Fibroblast of gingiva (primary cell): ENCODE results near the gene PHF3.
A peak's percentile ranks its signal among the peaks of the same experiment; 100 is the strongest.
"Not testable (repeated sequence)": the region's sequence is repeated elsewhere in the genome, so short reads cannot be mapped to it uniquely, and the experiment has no call there.

Experiments used
- DNase-seq: peaks from one replicate; pipeline ENCODE4 v3.0.0-alpha.2; 2011; ENCODE audit warnings: low read depth

The PHF3 gene

DNA sequence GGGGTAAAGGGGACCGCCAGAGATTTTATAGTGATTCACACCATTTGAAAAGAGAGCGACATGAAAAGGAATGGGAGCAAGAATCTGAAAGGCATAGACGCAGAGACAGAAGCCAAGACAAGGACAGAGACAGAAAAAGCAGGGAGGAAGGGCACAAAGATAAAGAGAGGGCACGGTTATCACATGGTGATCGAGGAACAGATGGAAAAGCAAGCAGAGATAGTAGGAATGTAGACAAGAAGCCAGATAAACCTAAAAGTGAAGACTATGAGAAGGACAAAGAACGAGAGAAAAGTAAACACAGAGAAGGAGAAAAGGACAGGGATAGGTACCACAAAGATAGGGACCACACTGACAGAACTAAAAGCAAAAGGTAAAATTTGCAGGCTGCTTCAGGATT lies 77.7 kb downstream of the PHF3 start:
- DNase-seq, result no peak

- DNase-seq, result no peak
These were observed 78.5 kb downstream of the PHF3 start for GRCh38 chr6:63714091-63714490.

GRCh38 chr6:63716169-63716568 lies 80.6 kb downstream of the PHF3 start:
- DNase-seq, result no peak

- DNase-seq, result no peak
These were observed 85.6 kb downstream of the PHF3 start for GRCh38 chr6:63721181-63721580.

DNA sequence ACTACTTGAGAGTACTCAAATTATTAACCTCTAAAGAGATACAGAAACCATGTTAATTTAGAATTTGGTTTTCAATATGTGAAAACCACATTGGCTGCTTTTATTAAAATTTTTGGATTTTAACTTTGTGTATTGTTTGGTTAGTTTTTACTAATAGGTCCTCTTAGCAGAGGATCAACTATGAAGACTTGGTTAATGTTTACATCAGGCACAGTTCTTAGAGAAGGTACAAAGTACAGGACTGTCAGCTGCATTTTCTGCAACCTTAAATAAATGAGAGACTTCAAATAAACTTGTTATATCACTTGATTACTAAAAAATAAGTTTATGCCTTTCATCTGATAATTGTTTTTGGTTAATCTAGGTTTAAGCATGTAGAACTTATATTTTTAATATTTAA lies 89.1 kb downstream of the PHF3 start:
- no peak for DNase-seq

DNA sequence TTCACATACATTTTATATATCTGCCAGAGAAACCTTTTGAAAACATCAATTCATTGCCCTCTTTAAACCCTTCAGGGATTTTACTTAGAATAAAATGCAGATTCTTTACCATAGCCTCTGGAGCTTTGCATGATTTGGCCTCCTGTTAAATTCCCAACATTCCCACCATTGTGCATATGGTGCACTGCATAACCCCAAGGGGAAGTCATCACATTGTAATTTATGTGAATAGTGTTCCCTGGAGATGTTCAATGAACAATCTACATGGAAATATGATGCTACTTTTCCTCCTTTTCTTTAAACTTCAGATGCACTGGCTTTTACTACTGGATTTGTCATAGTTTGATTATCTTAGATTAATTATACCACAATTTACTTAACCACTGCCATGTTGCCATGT lies 94.7 kb downstream of the PHF3 start:
- no peak for DNase-seq

DNA sequence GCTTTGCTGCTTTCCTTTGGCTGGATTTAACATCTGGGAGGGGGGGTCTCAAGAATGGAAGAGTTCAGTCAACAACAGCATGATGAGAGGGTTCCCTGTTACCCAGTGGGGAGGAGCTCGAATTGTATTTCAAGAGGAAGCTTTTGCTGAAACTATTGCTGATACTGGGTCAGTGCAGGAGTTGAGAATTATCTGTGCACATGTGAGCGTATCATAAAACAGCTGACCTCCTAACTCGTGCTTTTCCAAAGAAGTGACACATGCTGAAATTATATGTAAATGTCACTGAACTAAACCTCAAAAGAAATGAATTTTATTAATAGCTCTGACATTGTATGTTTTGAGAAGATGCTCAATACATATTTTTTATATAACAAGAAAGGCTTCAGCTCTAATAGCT lies 96.3 kb downstream of the PHF3 start:
- DNase-seq, result no peak

DNA sequence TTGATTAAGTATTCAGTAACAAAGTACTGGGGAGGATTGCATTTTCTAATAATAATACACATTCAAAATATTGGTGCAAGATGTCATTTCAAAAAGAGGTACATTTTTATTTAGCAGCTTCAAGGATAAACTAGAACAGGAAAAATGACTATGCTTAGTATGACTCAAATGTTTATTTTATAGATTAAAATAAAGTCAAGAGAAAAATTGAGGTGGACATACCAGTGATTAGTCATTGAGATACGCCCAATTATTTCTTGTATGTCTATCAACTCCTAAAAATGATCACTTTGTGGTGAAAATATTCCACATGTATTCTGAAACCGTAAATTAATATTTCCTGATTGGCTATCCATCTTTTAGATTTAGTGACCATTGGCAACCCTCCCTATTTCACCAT lies 96.7 kb downstream of the PHF3 start:
- no peak for DNase-seq

GRCh38 chr6:63734923-63735322 lies 99.3 kb downstream of the PHF3 start:
- no peak for DNase-seq

- not testable (repeated sequence) for DNase-seq
These were observed 102.6 kb downstream of the PHF3 start for GRCh38 chr6:63738190-63738589.

DNA sequence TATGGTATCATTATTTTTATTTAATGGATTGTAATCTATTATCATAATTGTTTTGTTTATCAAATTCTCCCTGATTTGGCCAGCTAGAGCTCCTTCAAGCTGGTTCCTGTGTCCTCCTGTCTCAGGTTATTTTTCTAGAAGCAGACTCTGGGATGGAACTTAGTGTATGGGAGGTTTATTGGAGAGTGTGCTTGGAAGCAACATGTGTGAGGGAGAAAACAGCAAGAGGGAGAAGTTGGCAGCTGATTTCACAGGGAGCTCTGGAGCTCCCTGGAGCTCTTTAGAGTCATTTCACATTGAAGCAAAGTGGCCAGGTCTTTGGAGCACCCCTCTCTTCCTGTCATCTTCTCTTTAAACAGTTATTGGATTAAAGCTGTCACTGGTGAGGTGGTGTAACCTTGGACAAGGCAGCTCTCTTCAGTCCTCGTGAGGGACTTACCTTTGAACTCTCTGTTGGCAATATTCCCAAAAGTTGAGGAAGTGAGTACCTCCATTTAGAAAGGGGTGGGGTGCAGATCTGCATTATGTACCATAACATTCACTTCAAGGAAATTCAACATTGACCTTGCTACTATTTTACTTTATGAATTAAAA lies 103.6 kb downstream of the PHF3 start:
- DNase-seq, result no peak

DNA sequence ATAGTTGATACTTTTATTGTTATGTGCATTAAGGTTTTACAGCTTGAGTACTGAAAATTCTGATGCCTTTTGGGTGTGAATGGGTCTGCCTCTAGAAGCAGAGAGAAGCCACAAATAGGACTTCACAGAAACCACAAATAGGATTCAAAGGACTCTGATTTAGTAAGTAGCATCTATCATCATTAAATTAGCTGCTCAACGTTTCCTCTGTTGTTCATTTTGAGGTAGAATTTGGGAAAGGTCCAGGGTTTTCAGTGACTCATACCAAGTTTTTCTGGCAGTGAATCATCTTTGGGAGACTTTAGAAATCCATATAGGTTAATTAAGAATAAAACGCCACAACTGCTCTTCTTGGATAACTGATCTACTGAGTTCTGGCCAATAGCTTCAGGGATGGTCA lies 105.1 kb downstream of the PHF3 start:
- DNase-seq, result peak; percentile 48

DNA sequence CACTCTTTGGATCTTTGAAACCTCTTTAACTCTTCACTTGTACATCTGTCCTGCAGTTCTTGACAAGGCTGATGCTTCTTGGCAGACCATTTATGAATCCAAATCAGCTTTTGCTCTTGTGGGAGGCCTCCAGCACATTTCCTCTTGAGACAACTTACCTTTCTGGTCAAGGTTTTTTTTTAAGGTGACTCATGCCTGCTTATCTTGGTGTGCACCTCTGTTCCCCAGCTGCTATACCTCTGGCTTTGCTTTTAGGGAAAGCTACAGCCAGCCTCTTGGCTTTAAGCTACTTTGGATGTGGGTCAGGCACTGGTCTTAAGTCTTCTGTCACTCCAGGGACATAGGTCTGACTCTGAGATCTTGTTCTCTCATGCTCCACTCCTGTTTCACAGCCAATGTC lies 106.5 kb downstream of the PHF3 start:
- no peak for DNase-seq

DNA sequence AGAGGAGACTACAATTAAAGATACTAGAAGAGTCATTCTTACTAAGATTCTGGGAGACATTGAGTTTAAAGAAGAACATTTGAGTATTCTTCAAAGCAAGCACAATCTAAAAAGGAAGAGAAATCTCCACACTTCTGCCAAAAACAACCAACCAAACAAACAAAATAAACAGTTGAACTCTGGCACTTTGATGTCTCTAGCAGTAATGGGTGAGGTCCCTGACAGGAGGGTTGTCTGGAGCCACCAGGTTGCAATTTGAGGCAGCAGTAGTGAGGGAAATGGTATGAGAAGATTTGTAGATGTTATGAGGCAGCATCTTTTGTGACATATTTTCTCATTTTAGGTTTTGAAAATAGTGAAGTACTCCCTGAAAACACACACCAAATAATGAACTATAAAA lies 108.1 kb downstream of the PHF3 start:
- DNase-seq, result no peak

DNA sequence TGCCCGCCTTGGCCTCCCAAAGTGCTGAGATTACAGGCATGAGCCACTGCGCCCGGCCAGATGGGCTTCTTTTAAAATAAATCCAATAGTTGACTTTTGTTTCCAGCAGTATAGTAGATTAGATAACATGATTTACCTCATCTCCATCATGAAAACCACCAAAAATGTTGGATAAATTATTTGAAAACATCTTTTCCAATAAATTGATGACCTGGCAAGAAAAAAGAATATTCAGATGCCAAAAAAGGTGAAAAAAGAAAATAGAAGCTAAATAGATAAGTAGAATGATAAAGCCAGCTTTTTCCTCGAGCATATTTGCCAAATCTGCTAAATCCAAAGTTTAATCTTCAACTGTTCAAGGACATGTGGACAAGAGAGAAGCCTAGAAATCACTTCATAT lies 109.2 kb downstream of the PHF3 start:
- DNase-seq, result no peak

DNA sequence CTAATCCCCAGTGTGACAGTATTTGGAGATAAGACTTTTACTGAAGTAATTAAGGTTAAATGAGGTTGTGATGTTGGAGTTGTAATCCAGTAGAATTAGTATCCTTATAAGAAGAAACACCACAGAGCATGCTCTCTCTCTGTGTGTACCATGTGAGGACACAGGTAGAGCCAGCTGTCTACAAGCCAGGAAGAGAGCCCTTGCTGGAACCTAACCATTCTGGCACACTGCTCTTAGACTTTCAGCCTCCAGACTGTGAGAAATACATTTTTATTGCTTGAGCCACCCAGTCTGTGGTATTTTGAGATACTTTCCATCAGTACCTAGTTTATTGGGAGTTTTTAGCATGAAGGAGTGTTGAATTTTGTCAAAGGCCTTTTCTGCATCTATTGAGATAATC lies 110.2 kb downstream of the PHF3 start:
- no peak for DNase-seq

DNA sequence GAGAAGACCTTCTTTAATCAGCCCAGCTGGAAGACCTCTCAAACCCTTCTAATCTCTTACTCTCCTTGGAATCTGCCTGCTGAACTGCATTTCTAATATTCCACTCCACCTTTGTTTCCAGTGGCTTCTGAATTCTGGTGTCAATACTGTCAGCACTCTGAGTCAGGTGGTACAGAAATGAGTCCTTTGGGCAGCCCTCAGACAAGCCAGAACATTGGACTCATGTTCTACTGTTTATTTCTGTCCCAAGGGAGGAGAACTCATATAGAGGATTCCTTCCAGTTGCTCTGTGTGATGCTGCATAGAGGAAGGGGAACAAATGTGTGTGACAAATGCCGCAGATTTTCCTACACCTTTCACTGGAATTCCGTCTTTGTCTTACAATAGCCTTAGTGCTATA lies 114.8 kb downstream of the PHF3 start:
- no peak for DNase-seq

- not testable (repeated sequence) for DNase-seq
These were observed 121.7 kb downstream of the PHF3 start for GRCh38 chr6:63757275-63757674.

GRCh38 chr6:63757826-63758225 lies 122.2 kb downstream of the PHF3 start:
- no peak for DNase-seq

DNA sequence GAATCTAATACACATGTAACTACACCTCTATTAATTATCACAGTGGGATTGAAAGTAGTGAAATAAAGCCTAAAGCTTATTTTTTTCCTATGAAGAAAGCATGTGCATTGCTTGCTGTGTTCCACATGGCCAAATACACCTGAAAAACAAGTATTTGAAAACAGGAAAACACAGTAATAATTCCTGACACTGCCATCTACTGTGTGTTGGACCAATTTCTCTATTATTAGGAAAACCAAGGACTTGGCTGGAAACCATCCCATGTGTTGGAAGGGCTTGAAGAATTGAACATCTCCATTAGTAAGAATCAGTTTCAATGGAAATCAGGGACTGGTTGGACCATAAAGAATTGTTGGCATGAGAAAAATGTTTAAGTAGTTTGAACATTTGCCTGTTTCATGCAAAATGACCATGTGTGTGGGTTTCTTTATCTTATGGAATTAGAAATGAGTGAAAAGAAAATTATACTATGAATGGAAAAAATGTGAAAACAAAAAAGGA lies 124.1 kb downstream of the PHF3 start:
- no peak for DNase-seq

- DNase-seq, result no peak
These were observed 124.6 kb downstream of the PHF3 start for GRCh38 chr6:63760199-63760598.

DNA sequence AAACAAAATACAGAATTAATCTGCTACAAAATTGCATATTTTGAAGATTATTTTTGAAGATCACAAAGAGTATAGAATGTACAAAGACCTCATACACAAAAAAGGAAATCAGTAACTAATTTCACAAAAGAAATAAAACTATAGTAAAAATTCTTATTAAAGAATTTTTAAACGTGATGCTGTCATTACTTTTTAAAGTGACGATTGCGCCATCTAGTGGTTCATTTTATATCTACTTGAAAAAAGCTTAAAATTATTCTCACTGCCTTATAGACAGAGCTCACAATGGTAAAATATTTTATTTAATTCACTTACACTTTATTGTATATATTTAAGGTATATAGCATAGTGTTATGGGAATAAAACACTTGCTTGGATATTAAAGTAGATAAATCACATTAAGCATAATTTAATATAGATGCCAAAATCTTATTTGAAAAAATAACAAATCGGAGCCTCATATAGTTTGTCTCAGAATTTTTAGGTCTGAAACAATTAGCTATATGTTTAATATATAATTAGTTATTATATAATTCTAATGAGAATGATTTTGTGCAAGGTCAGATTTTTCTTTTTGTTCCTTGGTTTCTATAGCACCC lies 128.8 kb downstream of the PHF3 start:
- peak; percentile 8 for DNase-seq
